Measurements from ENCODE around the gene NFYC. TPM values are rescaled to one million over a fixed set of nuclear protein-coding genes. Genes with fewer than 3 reads are reported as not detected.

The NFYC gene
- polyA plus RNA-seq = 10 to 100 TPM; 35.7 to 68.9 (median 42.6) TPM
- long read RNA-seq, donor 1 = 0 reads
- long read RNA-seq, donor 2, partial matches to known transcripts = 0 of 4 reads
- long read RNA-seq, donor 2, other reads (novel, unspliced or antisense) = 0 of 4 reads
- long read RNA-seq, donor 3, transcript NFYC-216 (6 exons, 943 nt) = major isoform, 5 of 9 reads
- long read RNA-seq, donor 3, partial matches to known transcripts = 0 of 9 reads
- long read RNA-seq, donor 3, other reads (novel, unspliced or antisense) = 0 of 9 reads
- long read RNA-seq, donor 4 = 0 reads
- long read RNA-seq, donor 5, partial matches to known transcripts = 0 of 1 reads
- long read RNA-seq, donor 5, other reads (novel, unspliced or antisense) = 0 of 1 reads
- long read RNA-seq, donor 6, transcript NFYC-213 (10 exons, 1,950 nt) = major isoform, 11 of 13 reads
- long read RNA-seq, donor 6, partial matches to known transcripts = 0 of 13 reads
- long read RNA-seq, donor 6, other reads (novel, unspliced or antisense) = 0 of 13 reads
- long read RNA-seq, donor 7 = 0 reads
- long read RNA-seq, donor 8, partial matches to known transcripts = 0 of 1 reads
- long read RNA-seq, donor 8, other reads (novel, unspliced or antisense) = 0 of 1 reads
- long read RNA-seq, donor 9, partial matches to known transcripts = 0 of 2 reads
- long read RNA-seq, donor 9, other reads (novel, unspliced or antisense) = 0 of 2 reads
- long read RNA-seq, donor 10, transcript NFYC-213 (10 exons, 1,950 nt) = major isoform, 6 of 11 reads
- long read RNA-seq, donor 10, partial matches to known transcripts = 0 of 11 reads
- long read RNA-seq, donor 10, other reads (novel, unspliced or antisense) = 0 of 11 reads

DNA sequence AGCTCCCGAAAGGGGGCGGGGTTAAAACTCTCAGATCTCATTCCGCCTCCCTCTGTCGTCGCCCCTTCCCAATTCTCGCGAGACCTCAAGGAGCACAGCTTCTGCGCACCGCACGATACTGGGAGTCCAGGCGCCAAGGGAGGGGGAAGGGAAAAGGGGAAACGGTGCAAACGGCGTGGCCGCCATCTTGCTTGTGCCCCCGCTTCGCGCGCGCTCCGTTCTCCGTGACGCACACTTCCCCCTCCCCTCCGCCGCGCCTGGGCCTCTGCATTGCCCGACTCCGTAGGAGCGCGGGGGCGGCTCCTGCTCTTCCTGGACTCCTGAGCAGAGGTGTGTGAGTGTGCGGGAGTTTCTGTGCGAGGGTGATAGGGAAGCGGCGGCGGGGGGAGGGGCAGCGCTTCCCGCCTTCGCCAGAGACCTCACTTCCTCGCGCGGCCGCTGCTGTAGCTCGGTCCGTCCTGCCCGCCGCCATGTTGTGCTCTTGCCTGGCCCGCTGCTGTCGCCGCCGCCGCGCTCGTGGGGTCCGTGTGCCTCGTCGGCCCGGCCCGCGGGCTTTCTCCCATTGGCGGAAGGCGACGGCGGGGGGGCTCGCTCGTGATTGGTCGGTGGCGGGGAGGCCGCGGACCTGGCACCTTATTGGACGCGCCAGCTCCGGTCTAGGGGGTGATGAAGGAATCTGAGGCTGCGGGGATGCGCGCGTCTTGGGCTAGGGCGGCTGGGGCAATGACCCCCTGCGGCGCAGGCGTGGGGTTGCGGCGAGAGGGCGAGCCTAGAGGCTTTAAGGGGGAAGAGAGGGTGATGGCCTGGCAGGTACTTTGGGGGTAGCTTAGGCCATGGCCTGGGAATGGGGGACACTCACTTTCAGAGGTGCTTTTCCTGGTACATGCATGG, at the start of gene NFYC:
Gene NFYC, plus strand, starts transcription at position 167 of the 891 bp plus-strand sequence. CDS start 47,140 bp downstream, outside the sequence.
- Histone ChIP-seq H3K9me3 (ENCODE audit: control insufficient read depth in 2 of 2, insufficient read depth in 1 of 2, low read depth in 1 of 2, low read length in 1 of 2) (no peaks in the 10 kb centered on the region), H3K27me3 (ENCODE audit: control insufficient read depth in 3 of 3, insufficient read depth in 3 of 3, low read length in 3 of 3) (no peaks in the 10 kb centered on the region), H3K27ac (ENCODE audit: low read depth in 1 of 3, low read length in 2 of 3) (peak within 1 kb of the TSS; percentile 88 to 99 (median 96)), H3K4me1 (ENCODE audit: control insufficient read depth in 3 of 3, insufficient read depth in 2 of 3, low read depth in 1 of 3, low read length in 2 of 3) (peaks cover 8 to 11% (median 9%) of the 10 kb centered on the region in 3 donors), H3K4me3 (ENCODE audit: low read depth in 1 of 3, low read length in 3 of 3) (peak within 1 kb of the TSS; percentile 63 to 89 (median 66)), H3K36me3 (ENCODE audit: control insufficient read depth in 3 of 3, insufficient read depth in 2 of 3, low read depth in 1 of 3, low read length in 3 of 3) (peaks cover 0 to 2% (median 1%) of the 10 kb centered on the region in 3 donors)
- FAIRE-seq (no peak), DNase-seq (peak; percentile 99 to 100)
- WGBS, 3 donors = 0 to 1% (median 0%) methylated on average over 61 to 84 of the region's 84 CpGs

- H3K4me3 ChIP-seq (ENCODE audit: low read depth in 1 of 3, low read length in 3 of 3) = no peak overlapping the region
- no peaks in the 10 kb centered on the region for H3K4me1 ChIP-seq (ENCODE audit: control insufficient read depth in 3 of 3, insufficient read depth in 2 of 3, low read depth in 1 of 3, low read length in 2 of 3)
- no peaks in the 10 kb centered on the region for H3K36me3 ChIP-seq (ENCODE audit: control insufficient read depth in 3 of 3, insufficient read depth in 2 of 3, low read depth in 1 of 3, low read length in 3 of 3)
- FAIRE-seq (no peak), DNase-seq (no peak)
- H3K9me3 ChIP-seq (ENCODE audit: control insufficient read depth in 2 of 2, insufficient read depth in 1 of 2, low read depth in 1 of 2, low read length in 1 of 2) = no peaks in the 10 kb centered on the region
- peaks cover 0 to 3% (median 0%) of the 10 kb centered on the region in 3 donors for H3K27me3 ChIP-seq (ENCODE audit: control insufficient read depth in 3 of 3, insufficient read depth in 3 of 3, low read length in 3 of 3)
- 74 to 90% (median 84%) methylated on average over 5 of the region's 5 CpGs for WGBS, 3 donors
- no peak overlapping the region for H3K27ac ChIP-seq (ENCODE audit: low read depth in 1 of 3, low read length in 2 of 3)
Measured at GRCh38 chr1:40645118-40645680, 46.3 kb upstream of the NFYC start.

DNA sequence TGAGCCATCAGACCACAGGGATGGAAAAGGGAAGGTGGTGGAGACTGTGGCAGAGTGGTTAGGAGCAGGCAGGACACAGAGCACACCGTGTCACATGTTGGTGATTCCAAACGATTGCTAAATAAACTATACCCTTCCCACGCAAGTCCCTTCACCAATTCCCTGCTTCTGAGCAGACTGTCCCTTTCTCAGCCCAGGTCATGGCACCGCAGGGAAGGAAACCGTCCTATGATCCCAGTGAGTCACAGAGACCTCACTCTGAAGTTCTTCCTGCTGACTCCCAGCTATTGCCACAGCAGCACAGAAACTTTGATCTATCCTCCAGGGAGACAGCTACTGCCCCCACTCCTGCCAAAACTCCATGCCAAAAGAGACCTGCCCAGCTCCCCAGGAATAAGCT, 45.2 kb upstream of the NFYC start:
- Histone ChIP-seq H3K36me3 (ENCODE audit: control insufficient read depth in 3 of 3, insufficient read depth in 2 of 3, low read depth in 1 of 3, low read length in 3 of 3) (no peaks in the 10 kb centered on the region), H3K9me3 (ENCODE audit: control insufficient read depth in 2 of 2, insufficient read depth in 1 of 2, low read depth in 1 of 2, low read length in 1 of 2) (no peaks in the 10 kb centered on the region), H3K4me1 (ENCODE audit: control insufficient read depth in 3 of 3, insufficient read depth in 2 of 3, low read depth in 1 of 3, low read length in 2 of 3) (no peaks in the 10 kb centered on the region), H3K4me3 (ENCODE audit: low read depth in 1 of 3, low read length in 3 of 3) (no peak overlapping the region), H3K27ac (ENCODE audit: low read depth in 1 of 3, low read length in 2 of 3) (no peak overlapping the region), H3K27me3 (ENCODE audit: control insufficient read depth in 3 of 3, insufficient read depth in 3 of 3, low read length in 3 of 3) (peaks cover 0 to 3% (median 0%) of the 10 kb centered on the region in 3 donors)
- DNase-seq (no peak), FAIRE-seq (no peak)
- 53 to 64% (median 56%) methylated on average over 5 of the region's 5 CpGs for WGBS, 3 donors

GRCh38 chr1:40648200-40648599, 43.3 kb upstream of the NFYC start:
- H3K4me3 ChIP-seq (ENCODE audit: low read depth in 1 of 3, low read length in 3 of 3) = no peak overlapping the region
- no peak overlapping the region for H3K27ac ChIP-seq (ENCODE audit: low read depth in 1 of 3, low read length in 2 of 3)
- peaks cover 0 to 12% (median 0%) of the 10 kb centered on the region in 3 donors for H3K27me3 ChIP-seq (ENCODE audit: control insufficient read depth in 3 of 3, insufficient read depth in 3 of 3, low read length in 3 of 3)
- FAIRE-seq (no peak), DNase-seq (no peak)
- no peaks in the 10 kb centered on the region for H3K36me3 ChIP-seq (ENCODE audit: control insufficient read depth in 3 of 3, insufficient read depth in 2 of 3, low read depth in 1 of 3, low read length in 3 of 3)
- 62 to 77% (median 71%) methylated on average over 3 of the region's 3 CpGs for WGBS, 3 donors
- no peaks in the 10 kb centered on the region for H3K4me1 ChIP-seq (ENCODE audit: control insufficient read depth in 3 of 3, insufficient read depth in 2 of 3, low read depth in 1 of 3, low read length in 2 of 3)
- no peaks in the 10 kb centered on the region for H3K9me3 ChIP-seq (ENCODE audit: control insufficient read depth in 2 of 2, insufficient read depth in 1 of 2, low read depth in 1 of 2, low read length in 1 of 2)

- DNase-seq (no peak), FAIRE-seq (no peak)
- no peak overlapping the region for H3K4me3 ChIP-seq (ENCODE audit: low read depth in 1 of 3, low read length in 3 of 3)
- 57 to 67% (median 62%) methylated on average over 15 of the region's 15 CpGs for WGBS, 3 donors
- no peaks in the 10 kb centered on the region for H3K36me3 ChIP-seq (ENCODE audit: control insufficient read depth in 3 of 3, insufficient read depth in 2 of 3, low read depth in 1 of 3, low read length in 3 of 3)
- H3K27ac ChIP-seq (ENCODE audit: low read depth in 1 of 3, low read length in 2 of 3) = no peak overlapping the region
- no peaks in the 10 kb centered on the region for H3K4me1 ChIP-seq (ENCODE audit: control insufficient read depth in 3 of 3, insufficient read depth in 2 of 3, low read depth in 1 of 3, low read length in 2 of 3)
- peaks cover 0 to 19% (median 3%) of the 10 kb centered on the region in 3 donors for H3K27me3 ChIP-seq (ENCODE audit: control insufficient read depth in 3 of 3, insufficient read depth in 3 of 3, low read length in 3 of 3)
- no peaks in the 10 kb centered on the region for H3K9me3 ChIP-seq (ENCODE audit: control insufficient read depth in 2 of 2, insufficient read depth in 1 of 2, low read depth in 1 of 2, low read length in 1 of 2)
Measured at GRCh38 chr1:40648928-40649591, 42.4 kb upstream of the NFYC start.

GRCh38 chr1:40649592-40649930, 41.9 kb upstream of the NFYC start:
- no peak overlapping the region for H3K4me3 ChIP-seq (ENCODE audit: low read depth in 1 of 3, low read length in 3 of 3)
- H3K27me3 ChIP-seq (ENCODE audit: control insufficient read depth in 3 of 3, insufficient read depth in 3 of 3, low read length in 3 of 3) = peaks cover 0 to 24% (median 3%) of the 10 kb centered on the region in 3 donors
- no peaks in the 10 kb centered on the region for H3K4me1 ChIP-seq (ENCODE audit: control insufficient read depth in 3 of 3, insufficient read depth in 2 of 3, low read depth in 1 of 3, low read length in 2 of 3)
- no peaks in the 10 kb centered on the region for H3K36me3 ChIP-seq (ENCODE audit: control insufficient read depth in 3 of 3, insufficient read depth in 2 of 3, low read depth in 1 of 3, low read length in 3 of 3)
- no peaks in the 10 kb centered on the region for H3K9me3 ChIP-seq (ENCODE audit: control insufficient read depth in 2 of 2, insufficient read depth in 1 of 2, low read depth in 1 of 2, low read length in 1 of 2)
- H3K27ac ChIP-seq (ENCODE audit: low read depth in 1 of 3, low read length in 2 of 3) = no peak overlapping the region
- no peak for FAIRE-seq
- WGBS, 3 donors = 77 to 81% (median 78%) methylated on average over 5 of the region's 5 CpGs
- no peak for DNase-seq

GRCh38 chr1:40650075-40650474, 41.4 kb upstream of the NFYC start:
- Histone ChIP-seq H3K9me3 (ENCODE audit: control insufficient read depth in 2 of 2, insufficient read depth in 1 of 2, low read depth in 1 of 2, low read length in 1 of 2) (no peaks in the 10 kb centered on the region), H3K4me1 (ENCODE audit: control insufficient read depth in 3 of 3, insufficient read depth in 2 of 3, low read depth in 1 of 3, low read length in 2 of 3) (no peaks in the 10 kb centered on the region), H3K4me3 (ENCODE audit: low read depth in 1 of 3, low read length in 3 of 3) (no peak overlapping the region), H3K36me3 (ENCODE audit: control insufficient read depth in 3 of 3, insufficient read depth in 2 of 3, low read depth in 1 of 3, low read length in 3 of 3) (no peaks in the 10 kb centered on the region), H3K27ac (ENCODE audit: low read depth in 1 of 3, low read length in 2 of 3) (no peak overlapping the region), H3K27me3 (ENCODE audit: control insufficient read depth in 3 of 3, insufficient read depth in 3 of 3, low read length in 3 of 3) (peaks cover 0 to 27% (median 3%) of the 10 kb centered on the region in 3 donors)
- no peak for DNase-seq
- WGBS, 3 donors = 58 to 77% (median 74%) methylated on average over 4 of the region's 4 CpGs
- no peak for FAIRE-seq
